ENCODE measurements around the gene IFIT2.

GRCh38 chr10:89295597-89295996 lies 6.2 kb upstream of the IFIT2 start:
- TF ChIP-seq CTCF (conservative IDR thresholded peaks at IDR 0.05; ENCODE audit: low read length) = no peak
- TF ChIP-seq EZH2phosphoT487 (IDR thresholded peaks at IDR 0.05; ENCODE audit: borderline replicate concordance) = no peak
